IPS-15b (cell line): ENCODE data around the gene PCDHGC3.

Source experiments
- H3K27me3 ChIP-seq: one replicate; pipeline ENCODE4 v1.6.1; 2013; ENCODE audit warnings: low read length; ENCODE audit not compliant: control insufficient read depth, insufficient read depth
- H3K36me3 ChIP-seq: one replicate; pipeline ENCODE4 v1.6.1; 2013; ENCODE audit warnings: low read length; ENCODE audit not compliant: control insufficient read depth, insufficient read depth
- H3K4me1 ChIP-seq: one replicate; pipeline ENCODE4 v1.6.1; 2013; ENCODE audit warnings: mild to moderate bottlenecking, low read length; ENCODE audit not compliant: control insufficient read depth, insufficient read depth
- H3K4me3 ChIP-seq: one replicate; pipeline ENCODE4 v1.5.1; 2013; ENCODE audit warnings: low read depth, low read length
- H3K9ac ChIP-seq: one replicate; pipeline ENCODE4 v1.6.1; 2013; ENCODE audit warnings: low read depth, mild to moderate bottlenecking, low read length
- H3K9me3 ChIP-seq: one replicate; pipeline ENCODE4 v1.6.1; 2013; ENCODE audit warnings: mild to moderate bottlenecking, low read length; ENCODE audit not compliant: control insufficient read depth, insufficient read depth

Gene PCDHGC3

DNA sequence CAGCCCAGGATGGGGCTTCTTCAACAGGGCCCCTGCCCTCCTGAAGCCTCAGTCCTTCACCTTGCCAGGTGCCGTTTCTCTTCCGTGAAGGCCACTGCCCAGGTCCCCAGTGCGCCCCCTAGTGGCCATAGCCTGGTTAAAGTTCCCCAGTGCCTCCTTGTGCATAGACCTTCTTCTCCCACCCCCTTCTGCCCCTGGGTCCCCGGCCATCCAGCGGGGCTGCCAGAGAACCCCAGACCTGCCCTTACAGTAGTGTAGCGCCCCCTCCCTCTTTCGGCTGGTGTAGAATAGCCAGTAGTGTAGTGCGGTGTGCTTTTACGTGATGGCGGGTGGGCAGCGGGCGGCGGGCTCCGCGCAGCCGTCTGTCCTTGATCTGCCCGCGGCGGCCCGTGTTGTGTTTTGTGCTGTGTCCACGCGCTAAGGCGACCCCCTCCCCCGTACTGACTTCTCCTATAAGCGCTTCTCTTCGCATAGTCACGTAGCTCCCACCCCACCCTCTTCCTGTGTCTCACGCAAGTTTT lies 36.7 kb downstream of the PCDHGC3 start:
- Histone ChIP-seq H3K9me3 (no peaks in the 10 kb centered on the region), H3K4me1 (peaks cover 18% of the 10 kb centered on the region), H3K9ac (peak overlapping the region; percentile 56), H3K4me3 (peak overlapping the region; percentile 69), H3K27me3 (no peaks in the 10 kb centered on the region), H3K36me3 (peaks cover 18% of the 10 kb centered on the region)

DNA sequence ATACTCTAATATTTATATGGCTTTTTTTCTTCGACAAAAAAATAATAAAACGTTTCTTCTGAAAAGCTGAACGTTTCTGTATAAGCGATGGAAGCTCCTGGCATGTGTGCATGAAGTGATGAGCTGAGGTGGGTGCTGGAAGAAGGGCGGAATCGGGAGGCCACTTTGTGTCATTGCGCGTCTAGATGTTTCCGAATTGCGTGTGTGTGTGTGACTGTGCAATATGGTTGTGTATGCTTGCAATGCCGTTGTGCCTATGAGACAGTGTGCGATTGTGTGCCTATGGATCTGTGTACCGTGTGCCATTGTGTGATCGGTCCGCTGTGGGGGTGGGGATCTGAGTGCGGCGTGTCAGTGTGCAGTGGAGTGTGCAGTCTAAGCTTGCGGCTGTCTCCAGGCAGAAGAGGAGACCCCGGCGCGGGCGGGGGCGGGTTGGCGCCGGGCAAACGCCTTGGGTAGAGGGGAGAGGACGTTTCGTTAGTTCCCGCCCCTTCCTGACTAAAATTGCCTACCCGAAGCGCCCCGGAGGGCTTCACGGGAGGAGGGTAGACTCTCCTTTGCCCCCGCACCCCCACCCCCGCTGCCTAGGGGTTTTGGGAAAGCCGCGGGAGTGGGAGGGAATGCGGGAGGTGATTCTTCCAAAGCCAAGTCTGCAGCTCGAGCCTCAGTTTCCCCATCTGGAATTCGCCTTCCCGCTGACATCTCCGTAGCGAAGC lies 37.3 kb downstream of the PCDHGC3 start:
- H3K4me3 ChIP-seq: peak overlapping the region; percentile 69
- H3K9me3 ChIP-seq: no peaks in the 10 kb centered on the region
- H3K36me3 ChIP-seq: peaks cover 18% of the 10 kb centered on the region
- peaks cover 12% of the 10 kb centered on the region for H3K4me1 ChIP-seq
- no peaks in the 10 kb centered on the region for H3K27me3 ChIP-seq
- peak overlapping the region; percentile 56 for H3K9ac ChIP-seq

DNA sequence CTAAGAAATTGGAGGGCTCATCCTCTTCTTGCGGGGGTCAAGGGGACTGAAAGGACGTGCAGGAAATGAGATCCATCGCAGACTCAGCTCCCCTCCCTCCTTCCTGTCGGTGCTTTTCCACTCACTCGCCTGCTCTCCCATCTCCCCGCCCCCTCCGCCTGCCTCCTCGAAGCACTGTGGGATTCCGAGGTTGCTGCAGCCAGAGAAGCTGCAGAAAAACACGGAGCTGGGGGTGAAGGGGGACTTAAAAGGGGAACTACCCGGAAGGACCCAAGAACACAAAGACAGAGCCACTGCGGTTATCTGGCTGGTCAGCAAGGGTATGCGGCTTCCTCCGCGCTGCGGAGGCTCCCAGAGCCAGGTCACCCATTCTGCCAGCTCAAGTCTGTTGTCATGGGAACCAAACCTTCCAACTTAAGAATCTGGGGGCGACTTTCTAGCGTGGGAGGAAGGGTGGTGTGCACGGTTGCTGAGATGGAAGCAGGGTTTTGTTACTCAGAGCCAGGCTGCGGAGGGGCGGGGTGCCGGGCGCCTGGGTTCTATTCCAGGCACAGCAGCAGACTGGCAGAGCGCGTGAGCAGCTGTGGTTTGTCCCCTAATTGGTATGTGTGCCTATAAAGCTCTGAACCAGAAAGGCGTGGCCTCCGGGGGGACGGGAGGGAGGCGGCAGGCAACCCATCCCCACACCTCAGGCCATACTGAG lies 38.0 kb downstream of the PCDHGC3 start:
- no peaks in the 10 kb centered on the region for H3K9me3 ChIP-seq
- peak overlapping the region; percentile 69 for H3K4me3 ChIP-seq
- peak overlapping the region; percentile 57 for H3K9ac ChIP-seq
- H3K4me1 ChIP-seq: peaks cover 8% of the 10 kb centered on the region
- no peaks in the 10 kb centered on the region for H3K27me3 ChIP-seq
- H3K36me3 ChIP-seq: peaks cover 19% of the 10 kb centered on the region

DNA sequence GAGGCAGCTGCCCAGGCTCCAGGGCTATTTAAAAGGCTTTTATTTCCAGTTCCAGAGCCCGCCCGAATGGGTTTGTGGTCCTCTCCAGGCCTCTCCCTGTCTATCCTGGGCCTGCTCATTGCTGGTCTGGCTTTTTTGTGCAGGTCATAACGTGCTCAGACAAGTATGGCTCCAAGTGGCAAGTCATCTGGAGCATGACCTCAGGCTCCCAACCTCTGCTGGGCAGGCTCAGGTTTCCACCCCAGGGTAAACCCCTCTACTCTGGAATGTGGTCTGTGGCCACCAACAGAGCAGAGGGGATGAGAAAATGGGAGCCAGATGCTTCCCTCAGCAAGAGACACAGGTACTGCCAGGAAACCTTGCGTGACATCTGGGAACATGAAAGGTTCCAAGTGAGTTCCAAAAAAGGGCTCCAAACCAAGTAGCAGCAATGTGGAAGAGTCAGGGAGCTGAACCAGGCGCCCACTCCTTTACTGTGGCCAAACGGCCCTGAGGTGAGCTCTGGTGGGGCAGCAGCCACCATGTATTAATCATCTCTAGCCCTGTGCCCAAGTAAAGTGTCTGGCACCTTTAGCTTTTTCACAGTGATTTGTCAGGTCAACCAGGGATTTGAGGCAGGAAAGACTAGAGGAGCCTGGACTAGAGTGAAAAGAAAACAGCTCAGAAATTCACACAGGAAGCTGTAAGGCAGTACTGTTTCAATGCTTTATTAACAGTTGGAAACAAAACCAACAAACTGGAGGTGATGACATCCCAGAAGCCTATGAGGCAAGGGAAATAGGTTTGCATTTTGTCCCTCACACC lies 38.8 kb downstream of the PCDHGC3 start:
- H3K4me3 ChIP-seq: peak overlapping the region; percentile 69
- no peaks in the 10 kb centered on the region for H3K9me3 ChIP-seq
- no peak overlapping the region for H3K9ac ChIP-seq
- H3K36me3 ChIP-seq: peaks cover 20% of the 10 kb centered on the region
- peaks cover 8% of the 10 kb centered on the region for H3K4me1 ChIP-seq
- no peaks in the 10 kb centered on the region for H3K27me3 ChIP-seq

DNA sequence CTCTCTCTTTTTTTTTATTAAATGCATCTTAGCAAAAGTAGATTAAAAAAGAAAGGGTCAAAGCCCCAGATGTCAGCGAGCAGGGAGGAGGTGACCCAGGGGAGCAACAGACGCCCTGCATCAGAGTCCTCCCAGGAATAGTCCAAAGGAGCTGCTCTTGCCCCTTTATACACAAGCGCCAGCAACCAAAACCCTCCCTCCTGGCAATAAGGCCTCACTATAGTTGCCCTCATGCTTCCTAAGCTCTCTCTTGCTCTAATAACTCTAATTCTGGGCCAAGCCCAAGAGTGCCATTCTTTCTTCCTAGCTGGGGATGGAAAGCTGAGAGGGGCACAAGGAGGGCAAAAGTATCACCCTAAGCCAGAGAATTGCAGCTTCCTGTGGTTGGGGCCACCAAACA lies 39.4 kb downstream of the PCDHGC3 start:
- no peaks in the 10 kb centered on the region for H3K27me3 ChIP-seq
- no peak overlapping the region for H3K4me3 ChIP-seq
- H3K4me1 ChIP-seq: peaks cover 8% of the 10 kb centered on the region
- no peak overlapping the region for H3K9ac ChIP-seq
- H3K36me3 ChIP-seq: peaks cover 20% of the 10 kb centered on the region
- no peaks in the 10 kb centered on the region for H3K9me3 ChIP-seq

DNA sequence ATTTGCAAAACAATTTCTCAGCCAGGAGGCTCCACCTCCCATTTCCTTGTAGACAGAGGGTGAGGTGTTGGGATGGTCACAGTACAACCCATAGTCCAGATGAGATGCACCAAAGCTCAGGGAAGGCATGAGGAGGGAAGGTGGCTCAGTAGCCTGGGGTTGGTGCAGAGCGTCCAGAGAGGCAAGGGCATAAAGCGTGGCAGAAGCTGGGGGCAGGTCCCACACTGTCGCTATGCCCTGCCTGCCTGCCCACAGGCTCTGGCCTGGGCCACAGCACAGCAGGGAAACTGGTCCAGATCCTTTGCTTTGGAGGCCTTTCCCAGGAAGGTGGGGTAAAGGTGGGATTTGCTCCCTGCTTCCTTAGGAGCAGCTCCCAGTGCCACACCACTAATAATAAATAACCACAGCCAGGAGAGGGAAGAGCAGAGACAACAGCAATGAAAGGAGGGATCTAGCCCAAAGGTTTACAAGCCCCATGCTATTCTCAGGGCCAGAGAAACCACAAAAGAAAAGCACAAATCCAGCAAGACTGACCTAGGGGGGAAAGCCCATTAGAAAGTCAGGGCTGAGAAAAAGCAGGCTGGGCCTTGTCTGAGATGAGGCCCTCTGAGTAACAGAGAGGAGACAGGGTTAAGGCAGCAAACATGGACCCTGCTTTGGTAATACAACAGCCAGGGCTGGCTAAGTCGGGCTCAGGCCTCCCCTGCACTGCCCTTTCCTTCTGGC lies 40.3 kb downstream of the PCDHGC3 start:
- H3K4me3 ChIP-seq: no peak overlapping the region

DNA sequence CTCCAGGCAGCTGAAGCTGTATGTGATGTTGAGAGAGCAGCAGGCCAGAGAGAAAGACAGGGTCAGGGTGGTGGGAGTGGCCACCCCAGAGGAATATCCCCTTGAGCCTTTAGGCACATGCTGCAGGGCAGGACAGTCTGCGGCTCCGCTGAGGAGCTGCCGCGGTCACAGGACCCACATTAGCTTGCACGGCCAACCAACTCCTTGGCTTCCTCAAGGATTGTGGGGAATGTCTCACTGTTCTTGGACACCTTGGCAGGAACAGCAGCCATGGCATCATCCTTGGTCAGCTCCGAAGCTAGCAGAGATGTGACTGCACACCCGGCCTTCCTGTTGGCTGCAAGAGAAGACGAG lies 40.9 kb downstream of the PCDHGC3 start:
- no peak overlapping the region for H3K4me3 ChIP-seq
- peaks cover 8% of the 10 kb centered on the region for H3K4me1 ChIP-seq
- H3K9me3 ChIP-seq: no peaks in the 10 kb centered on the region
- no peaks in the 10 kb centered on the region for H3K27me3 ChIP-seq
- H3K36me3 ChIP-seq: peaks cover 13% of the 10 kb centered on the region
- no peak overlapping the region for H3K9ac ChIP-seq

More for the DNA sequence above, 40.3 kb downstream of the PCDHGC3 start:
- H3K9me3 ChIP-seq: no peaks in the 10 kb centered on the region
- peaks cover 14% of the 10 kb centered on the region for H3K36me3 ChIP-seq
- H3K4me1 ChIP-seq: peaks cover 8% of the 10 kb centered on the region
- no peaks in the 10 kb centered on the region for H3K27me3 ChIP-seq
- H3K9ac ChIP-seq: no peak overlapping the region

DNA sequence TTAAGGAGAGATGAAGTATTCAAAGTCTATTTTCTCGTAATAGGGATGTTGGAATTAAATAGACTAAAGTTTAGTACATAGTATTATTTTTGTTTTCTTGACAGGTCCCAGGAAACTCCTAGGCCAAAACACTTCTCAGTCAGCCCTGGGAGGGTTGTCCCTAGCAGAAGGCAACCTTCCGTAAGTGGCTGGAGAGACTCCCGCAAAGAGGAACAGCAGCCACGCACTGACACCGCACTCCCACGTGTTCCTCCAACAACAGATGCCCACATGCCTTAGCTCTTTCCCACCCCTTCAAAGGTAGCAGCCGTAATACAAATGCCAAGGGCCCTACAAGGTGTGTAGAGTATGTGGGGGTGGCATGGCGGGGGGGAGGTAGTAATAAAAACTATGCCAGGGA lies 41.5 kb downstream of the PCDHGC3 start:
- Histone ChIP-seq H3K9me3 (no peaks in the 10 kb centered on the region), H3K4me1 (peaks cover 8% of the 10 kb centered on the region), H3K9ac (no peak overlapping the region), H3K27me3 (no peaks in the 10 kb centered on the region), H3K36me3 (peaks cover 13% of the 10 kb centered on the region), H3K4me3 (no peak overlapping the region)

DNA sequence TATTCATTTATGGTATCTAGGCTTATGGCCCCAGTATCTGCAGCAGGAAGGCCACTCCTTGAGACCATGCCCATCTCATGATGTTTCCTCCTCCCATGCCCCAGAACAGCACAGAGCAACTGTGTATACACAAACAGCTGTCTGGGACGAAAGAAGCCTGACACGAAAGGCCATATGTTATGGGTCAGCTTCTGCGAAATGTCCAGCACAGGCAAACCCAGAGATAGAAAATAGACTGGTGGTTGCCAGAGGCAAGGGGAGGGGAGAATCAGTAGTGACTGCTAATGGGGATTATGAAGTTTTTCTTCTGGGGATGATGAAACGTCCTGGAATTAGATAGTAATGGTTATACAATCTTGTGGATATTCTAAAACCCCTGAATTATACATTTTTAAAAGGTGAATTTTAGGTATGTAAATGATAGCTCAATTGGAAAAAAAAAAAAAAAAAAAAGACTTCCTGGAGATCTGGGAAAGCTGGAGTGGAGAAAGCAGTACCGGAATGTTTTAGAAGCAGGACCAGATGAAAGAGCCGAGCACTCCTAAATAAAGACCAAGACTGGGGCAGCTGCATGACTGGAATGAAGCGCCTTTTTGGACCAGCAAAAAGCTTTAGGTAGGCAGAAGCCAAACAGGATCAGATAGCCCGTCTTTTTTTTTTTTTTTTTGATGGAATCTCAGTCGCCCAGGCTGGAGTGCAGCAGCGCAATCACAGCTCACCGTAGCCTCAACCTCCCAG lies 42.3 kb downstream of the PCDHGC3 start:
- Histone ChIP-seq H3K9me3 (no peaks in the 10 kb centered on the region), H3K9ac (no peak overlapping the region), H3K4me1 (peaks cover 8% of the 10 kb centered on the region), H3K4me3 (no peak overlapping the region), H3K27me3 (no peaks in the 10 kb centered on the region), H3K36me3 (peaks cover 13% of the 10 kb centered on the region)

DNA sequence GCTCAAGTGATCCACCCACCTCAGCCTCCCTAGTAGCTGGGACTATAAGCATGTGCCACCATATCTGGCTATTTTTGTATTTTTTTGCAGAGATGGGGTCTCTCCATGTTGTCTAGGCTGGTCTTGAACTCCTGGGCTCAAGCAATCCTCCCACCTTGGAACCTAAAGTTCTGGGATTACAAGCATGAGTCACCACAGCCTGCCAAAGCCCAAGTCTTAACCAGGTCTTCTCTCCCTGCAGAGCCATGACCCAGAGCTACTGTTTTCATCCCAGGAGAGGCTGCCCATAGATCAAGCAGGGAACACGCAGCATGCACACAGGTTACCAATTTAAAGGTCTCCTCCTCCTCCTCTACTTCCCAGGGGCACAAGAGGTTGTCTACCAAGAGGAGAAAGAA lies 42.9 kb downstream of the PCDHGC3 start:
- H3K27me3 ChIP-seq: no peaks in the 10 kb centered on the region
- peaks cover 13% of the 10 kb centered on the region for H3K36me3 ChIP-seq
- no peaks in the 10 kb centered on the region for H3K9me3 ChIP-seq
- no peak overlapping the region for H3K4me3 ChIP-seq
- peaks cover 8% of the 10 kb centered on the region for H3K4me1 ChIP-seq
- H3K9ac ChIP-seq: no peak overlapping the region
